ENCODE data around the gene LTBP1. TPM values are rescaled to one million over a fixed set of nuclear protein-coding genes. Genes with fewer than 3 reads are reported as not detected.

Gene LTBP1, protein sequence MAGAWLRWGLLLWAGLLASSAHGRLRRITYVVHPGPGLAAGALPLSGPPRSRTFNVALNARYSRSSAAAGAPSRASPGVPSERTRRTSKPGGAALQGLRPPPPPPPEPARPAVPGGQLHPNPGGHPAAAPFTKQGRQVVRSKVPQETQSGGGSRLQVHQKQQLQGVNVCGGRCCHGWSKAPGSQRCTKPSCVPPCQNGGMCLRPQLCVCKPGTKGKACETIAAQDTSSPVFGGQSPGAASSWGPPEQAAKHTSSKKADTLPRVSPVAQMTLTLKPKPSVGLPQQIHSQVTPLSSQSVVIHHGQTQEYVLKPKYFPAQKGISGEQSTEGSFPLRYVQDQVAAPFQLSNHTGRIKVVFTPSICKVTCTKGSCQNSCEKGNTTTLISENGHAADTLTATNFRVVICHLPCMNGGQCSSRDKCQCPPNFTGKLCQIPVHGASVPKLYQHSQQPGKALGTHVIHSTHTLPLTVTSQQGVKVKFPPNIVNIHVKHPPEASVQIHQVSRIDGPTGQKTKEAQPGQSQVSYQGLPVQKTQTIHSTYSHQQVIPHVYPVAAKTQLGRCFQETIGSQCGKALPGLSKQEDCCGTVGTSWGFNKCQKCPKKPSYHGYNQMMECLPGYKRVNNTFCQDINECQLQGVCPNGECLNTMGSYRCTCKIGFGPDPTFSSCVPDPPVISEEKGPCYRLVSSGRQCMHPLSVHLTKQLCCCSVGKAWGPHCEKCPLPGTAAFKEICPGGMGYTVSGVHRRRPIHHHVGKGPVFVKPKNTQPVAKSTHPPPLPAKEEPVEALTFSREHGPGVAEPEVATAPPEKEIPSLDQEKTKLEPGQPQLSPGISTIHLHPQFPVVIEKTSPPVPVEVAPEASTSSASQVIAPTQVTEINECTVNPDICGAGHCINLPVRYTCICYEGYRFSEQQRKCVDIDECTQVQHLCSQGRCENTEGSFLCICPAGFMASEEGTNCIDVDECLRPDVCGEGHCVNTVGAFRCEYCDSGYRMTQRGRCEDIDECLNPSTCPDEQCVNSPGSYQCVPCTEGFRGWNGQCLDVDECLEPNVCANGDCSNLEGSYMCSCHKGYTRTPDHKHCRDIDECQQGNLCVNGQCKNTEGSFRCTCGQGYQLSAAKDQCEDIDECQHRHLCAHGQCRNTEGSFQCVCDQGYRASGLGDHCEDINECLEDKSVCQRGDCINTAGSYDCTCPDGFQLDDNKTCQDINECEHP (N-terminal part only)
- total RNA-seq, result 1 to 10 TPM; 1.7 to 4.7 (median 3.5) TPM
- total RNA-seq (2013), result 11.2 TPM

DNA sequence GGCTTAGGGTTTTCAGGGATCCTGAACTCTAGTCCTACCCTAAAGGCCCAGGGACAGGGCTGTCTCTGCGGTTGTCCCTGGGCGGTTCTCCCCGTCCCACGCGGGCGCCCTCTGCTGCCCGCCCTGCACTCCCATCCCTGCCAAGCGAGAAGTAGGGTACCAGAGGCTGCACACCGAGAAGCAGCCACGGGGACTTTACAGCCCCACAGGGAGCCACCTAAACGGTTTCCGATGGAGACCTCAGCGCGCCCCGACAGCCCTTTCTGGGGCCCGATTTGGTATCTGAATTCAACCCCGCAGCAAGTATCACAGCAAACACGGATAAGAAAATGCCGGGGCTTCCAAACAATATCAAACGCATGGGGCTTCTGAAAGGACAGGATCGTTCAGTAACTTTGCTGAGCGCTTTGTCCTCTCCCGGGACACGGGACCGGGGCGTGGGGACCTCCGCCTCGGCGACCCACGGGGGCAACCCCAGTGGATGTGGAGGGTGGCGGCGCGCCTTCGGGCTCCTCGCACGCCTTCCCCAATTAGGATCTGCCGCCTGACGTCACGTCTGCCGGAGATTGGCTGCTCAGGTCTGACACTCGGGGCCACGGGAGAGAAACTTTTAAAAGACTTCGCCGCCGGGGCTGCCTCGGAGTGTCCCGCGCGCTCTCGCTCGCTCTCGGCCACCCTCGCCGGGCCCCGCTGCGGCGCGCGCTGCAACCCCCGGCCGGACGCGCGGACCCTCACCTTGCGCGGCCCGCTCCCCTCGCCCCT lies at the start of gene LTBP1:
Gene LTBP1 (plus strand): TSS at position 640 of the 762 bp plus-strand sequence. CDS start 372 bp downstream, outside the sequence.
- Histone ChIP-seq H3K27ac (ENCODE audit: low read length) (no peak within 1 kb of the TSS), H3K36me3 (ENCODE audit: control insufficient read depth, insufficient read depth, low read length) (no peaks in the 10 kb centered on the region), H3K4me1 (ENCODE audit: control insufficient read depth, insufficient read depth, low read length) (peaks cover 10% of the 10 kb centered on the region), H3K4me3 (ENCODE audit: low read length) (peak within 1 kb of the TSS; percentile 37), H3K9me3 (ENCODE audit: control insufficient read depth, insufficient read depth, low read length) (no peaks in the 10 kb centered on the region), H3K27me3 (ENCODE audit: control insufficient read depth, insufficient read depth, low read length) (peaks cover 14% of the 10 kb centered on the region)
- Mint-ChIP-seq H3K36me3 (no peaks in the 10 kb centered on the region), H3K4me3 (peak within 1 kb of the TSS; percentile 80), H3K27me3 (ENCODE audit: low read depth in 2 of 2) (peaks cover 18 to 19% of the 10 kb centered on the region in 2 donors), H3K4me1 (peaks cover 0 to 11% of the 10 kb centered on the region in 2 donors), H3K27ac (no peak within 1 kb of the TSS), H3K9me3 (no peaks in the 10 kb centered on the region)
- intact Hi-C loops (cut with micrococcal nuclease), result loop anchor here (10.0 kb wide), 1 partner anchor 392 kb away; no protein-coding TSS in a partner anchor
- WGBS (ENCODE audit: insufficient coverage), result under 1% methylated on average over 68 of the region's 68 CpGs
- DNase-seq (peak; percentile 37 to 64), ATAC-seq (peak; percentile 78 to 86 (median 80))
- TF ChIP-seq, protein P1, sequence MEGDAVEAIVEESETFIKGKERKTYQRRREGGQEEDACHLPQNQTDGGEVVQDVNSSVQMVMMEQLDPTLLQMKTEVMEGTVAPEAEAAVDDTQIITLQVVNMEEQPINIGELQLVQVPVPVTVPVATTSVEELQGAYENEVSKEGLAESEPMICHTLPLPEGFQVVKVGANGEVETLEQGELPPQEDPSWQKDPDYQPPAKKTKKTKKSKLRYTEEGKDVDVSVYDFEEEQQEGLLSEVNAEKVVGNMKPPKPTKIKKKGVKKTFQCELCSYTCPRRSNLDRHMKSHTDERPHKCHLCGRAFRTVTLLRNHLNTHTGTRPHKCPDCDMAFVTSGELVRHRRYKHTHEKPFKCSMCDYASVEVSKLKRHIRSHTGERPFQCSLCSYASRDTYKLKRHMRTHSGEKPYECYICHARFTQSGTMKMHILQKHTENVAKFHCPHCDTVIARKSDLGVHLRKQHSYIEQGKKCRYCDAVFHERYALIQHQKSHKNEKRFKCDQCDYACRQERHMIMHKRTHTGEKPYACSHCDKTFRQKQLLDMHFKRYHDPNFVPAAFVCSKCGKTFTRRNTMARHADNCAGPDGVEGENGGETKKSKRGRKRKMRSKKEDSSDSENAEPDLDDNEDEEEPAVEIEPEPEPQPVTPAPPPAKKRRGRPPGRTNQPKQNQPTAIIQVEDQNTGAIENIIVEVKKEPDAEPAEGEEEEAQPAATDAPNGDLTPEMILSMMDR (IDR thresholded peaks at IDR 0.05), result peak; percentile 50

DNA sequence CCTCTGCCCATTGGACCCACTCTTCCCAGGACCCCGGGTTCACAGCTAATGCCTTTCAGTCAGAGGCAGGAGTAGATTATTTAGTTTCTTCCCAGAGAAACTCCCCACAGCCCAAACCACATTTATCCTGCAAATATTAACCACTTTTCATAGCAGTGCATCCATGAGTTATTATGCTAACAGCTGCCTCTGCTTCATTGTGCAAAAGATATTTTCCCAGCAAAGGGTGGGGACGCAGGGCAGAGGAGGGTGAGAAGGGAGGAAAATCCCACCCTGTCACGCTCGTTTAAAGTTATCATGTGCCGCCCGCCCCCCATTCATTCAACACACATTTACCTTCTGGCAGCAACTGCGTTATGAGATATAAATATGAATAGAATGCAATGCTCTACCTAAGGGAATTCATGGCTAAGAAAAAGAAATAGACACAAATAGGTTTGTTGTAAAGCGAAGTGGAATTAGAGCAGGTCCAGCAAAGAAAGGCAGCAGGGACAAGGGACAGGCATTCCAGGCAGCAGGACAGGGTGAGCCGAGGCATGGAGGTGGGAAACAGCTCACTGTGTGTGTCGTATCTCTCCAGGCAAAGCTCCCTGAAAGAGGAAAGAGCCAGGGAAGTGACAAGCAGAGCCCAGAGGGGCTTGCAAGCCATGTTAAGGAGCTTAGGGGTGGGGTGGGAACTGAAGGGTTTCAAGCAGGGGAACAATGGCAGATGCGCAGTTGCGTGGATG lies 46.3 kb upstream of the LTBP1 start:
- Mint-ChIP-seq H3K27me3 (ENCODE audit: low read depth in 2 of 2) (peaks cover 22 to 24% of the 10 kb centered on the region in 2 donors), H3K4me1 (no peaks in the 10 kb centered on the region), H3K9me3 (peaks cover 0 to 3% of the 10 kb centered on the region in 2 donors), H3K36me3 (no peaks in the 10 kb centered on the region), H3K27ac (no peak overlapping the region), H3K4me3 (no peak overlapping the region)
- H3K27ac ChIP-seq (ENCODE audit: low read length), result no peak overlapping the region
- TF ChIP-seq, protein P1 (IDR thresholded peaks at IDR 0.05), result no peak
- no peaks in the 10 kb centered on the region for H3K9me3 ChIP-seq (ENCODE audit: control insufficient read depth, insufficient read depth, low read length)
- H3K4me3 ChIP-seq (ENCODE audit: low read length), result no peak overlapping the region
- intact Hi-C loops (cut with micrococcal nuclease), result no loop called here
- WGBS (ENCODE audit: insufficient coverage), result 84% methylated on average over 7 of the region's 12 CpGs
- DNase-seq, result no peak
- no peaks in the 10 kb centered on the region for H3K27me3 ChIP-seq (ENCODE audit: control insufficient read depth, insufficient read depth, low read length)
- ATAC-seq, result no peak
- H3K36me3 ChIP-seq (ENCODE audit: control insufficient read depth, insufficient read depth, low read length), result no peaks in the 10 kb centered on the region
- H3K4me1 ChIP-seq (ENCODE audit: control insufficient read depth, insufficient read depth, low read length), result no peaks in the 10 kb centered on the region

DNA sequence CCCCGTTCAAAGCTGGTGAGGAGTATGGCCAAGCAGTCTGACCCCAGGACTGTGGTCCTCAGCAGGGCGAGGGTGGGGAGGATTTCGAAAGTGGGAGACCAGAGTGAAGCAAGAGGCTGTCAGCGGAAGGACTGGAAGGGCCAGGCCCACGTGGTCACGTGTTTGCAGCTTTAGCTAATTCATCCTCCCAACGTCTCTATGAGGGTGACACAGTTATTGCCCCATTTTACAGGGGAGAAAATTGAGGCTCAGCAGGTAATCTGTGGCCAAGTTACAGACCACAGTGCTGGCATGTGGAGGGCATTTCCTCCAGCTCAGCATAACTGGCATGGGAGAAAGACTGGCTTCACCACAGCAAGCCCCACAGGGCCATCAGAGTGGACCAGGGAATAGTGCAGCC lies 45.4 kb upstream of the LTBP1 start:
- peaks cover 22 to 24% of the 10 kb centered on the region in 2 donors for H3K27me3 Mint-ChIP-seq (ENCODE audit: low read depth in 2 of 2)
- no peak overlapping the region for H3K4me3 ChIP-seq (ENCODE audit: low read length)
- no peaks in the 10 kb centered on the region for H3K4me1 ChIP-seq (ENCODE audit: control insufficient read depth, insufficient read depth, low read length)
- no peaks in the 10 kb centered on the region for H3K36me3 Mint-ChIP-seq
- H3K36me3 ChIP-seq (ENCODE audit: control insufficient read depth, insufficient read depth, low read length), result no peaks in the 10 kb centered on the region
- no peak overlapping the region for H3K27ac ChIP-seq (ENCODE audit: low read length)
- H3K9me3 Mint-ChIP-seq, result peaks cover 0 to 3% of the 10 kb centered on the region in 2 donors
- H3K4me1 Mint-ChIP-seq, result no peaks in the 10 kb centered on the region
- ATAC-seq (no peak), DNase-seq (no peak)
- H3K4me3 Mint-ChIP-seq, result no peak overlapping the region
- no peaks in the 10 kb centered on the region for H3K9me3 ChIP-seq (ENCODE audit: control insufficient read depth, insufficient read depth, low read length)
- 79% methylated on average over 7 of the region's 7 CpGs for WGBS (ENCODE audit: insufficient coverage)
- H3K27me3 ChIP-seq (ENCODE audit: control insufficient read depth, insufficient read depth, low read length), result no peaks in the 10 kb centered on the region
- intact Hi-C loops (cut with micrococcal nuclease), result no loop called here
- TF ChIP-seq, protein P1 (IDR thresholded peaks at IDR 0.05), result no peak
- H3K27ac Mint-ChIP-seq, result no peak overlapping the region

Data from natural killer cell (primary cell).